Measurements from ENCODE around the gene COL6A1. TPM values are rescaled to one million over a fixed set of nuclear protein-coding genes. Genes with fewer than 3 reads are reported as not detected.

COL6A1 gene
- total RNA-seq, 1 experiment from 2014 or later, result 393 TPM

- DNase-seq (ENCODE audit: low spot score), result no peak
Measured at GRCh38 chr21:45965084-45965809, 16.3 kb upstream of the COL6A1 start.

GRCh38 chr21:45966791-45967394 is 14.7 kb upstream of the COL6A1 start:
- no peak for DNase-seq (ENCODE audit: low spot score)

DNA sequence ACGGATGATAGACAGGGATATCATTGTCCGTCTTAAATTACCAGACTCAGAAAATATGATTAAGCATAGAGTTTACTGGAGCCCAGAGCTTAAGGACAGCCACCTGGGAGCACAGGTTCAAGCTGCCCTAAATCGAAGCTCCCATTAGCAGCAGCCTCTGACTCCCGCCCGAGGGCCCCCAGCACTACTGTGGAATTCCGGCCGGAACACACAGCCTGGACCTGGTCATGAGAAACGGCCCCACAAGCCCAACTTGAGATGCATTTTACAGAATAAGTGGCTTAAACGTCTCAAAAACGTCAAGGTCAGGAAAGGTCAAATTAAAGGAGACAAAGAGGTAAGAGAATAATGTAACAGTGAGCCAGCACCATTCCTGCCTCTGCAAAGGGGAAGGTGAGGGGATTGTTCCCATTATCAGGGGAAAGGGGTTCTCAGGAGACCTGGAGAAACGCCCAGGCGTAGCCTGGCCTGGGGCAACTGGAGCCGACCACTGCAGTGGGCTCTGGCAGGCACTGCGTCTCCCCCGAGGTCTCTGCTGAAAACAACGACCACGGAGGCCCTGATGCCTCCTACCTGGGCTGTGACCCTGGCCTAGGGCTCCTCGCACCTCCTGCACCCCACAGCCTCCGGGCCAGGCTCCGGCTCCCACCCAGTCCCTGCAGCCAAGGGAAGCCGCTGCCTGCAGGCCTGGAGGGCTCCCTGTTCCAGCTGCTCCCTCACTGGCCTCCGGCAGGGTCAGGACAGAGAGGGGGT is 11.5 kb upstream of the COL6A1 start:
- DNase-seq (ENCODE audit: low spot score), result no peak

- no peak for DNase-seq (ENCODE audit: low spot score)
Measured at GRCh38 chr21:45970674-45971615, 10.6 kb upstream of the COL6A1 start.

- peak; percentile 35 for DNase-seq (ENCODE audit: low spot score)
Measured at GRCh38 chr21:45971616-45972352, 9.8 kb upstream of the COL6A1 start.

GRCh38 chr21:45972353-45972715 is 9.2 kb upstream of the COL6A1 start:
- no peak for DNase-seq (ENCODE audit: low spot score)

DNA sequence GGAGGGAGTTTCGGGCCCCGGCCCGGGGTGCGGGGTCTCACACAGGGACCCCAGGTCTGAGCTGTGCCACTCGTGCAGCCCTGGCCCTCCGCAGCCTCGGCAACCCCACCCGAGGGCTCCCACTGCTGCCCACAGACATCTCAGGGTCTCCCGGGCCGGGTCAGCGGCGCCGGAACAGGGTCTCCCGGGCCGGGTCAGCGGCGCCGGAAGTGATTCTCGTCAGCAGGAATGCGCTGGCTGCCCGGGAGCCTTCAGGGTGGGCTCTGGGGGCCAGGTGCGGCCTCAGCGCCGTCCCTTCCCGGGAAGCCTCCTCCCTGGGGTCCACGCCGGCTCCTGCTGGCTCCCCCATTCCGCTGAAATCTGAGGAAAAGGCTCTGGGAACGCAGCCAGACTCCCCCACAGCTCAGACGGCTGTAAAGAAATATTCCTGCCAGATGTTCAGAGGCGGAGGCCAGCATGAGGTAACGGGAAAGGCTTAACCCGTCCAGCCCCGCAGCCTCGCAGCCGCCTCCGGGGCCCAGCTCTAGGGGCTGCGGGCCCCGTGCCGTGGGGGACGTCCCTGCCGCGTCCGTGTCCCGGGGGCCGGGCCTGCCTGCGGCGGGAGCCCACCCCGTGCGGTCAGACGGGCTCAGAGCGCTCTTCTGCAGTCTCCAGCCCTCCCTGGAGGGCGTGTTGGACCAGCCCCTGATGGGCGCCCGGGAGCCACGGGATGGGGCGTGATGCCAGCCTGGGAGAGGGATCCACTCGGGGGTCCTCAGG is 8.7 kb upstream of the COL6A1 start:
- DNase-seq (ENCODE audit: low spot score), result peak; percentile 61

- peak; percentile 79 for DNase-seq (ENCODE audit: low spot score)
Measured at GRCh38 chr21:45973475-45974072, 8.0 kb upstream of the COL6A1 start.

- DNase-seq (ENCODE audit: low spot score), result peak; percentile 89
Measured at GRCh38 chr21:45974073-45975019, 7.2 kb upstream of the COL6A1 start.

DNA sequence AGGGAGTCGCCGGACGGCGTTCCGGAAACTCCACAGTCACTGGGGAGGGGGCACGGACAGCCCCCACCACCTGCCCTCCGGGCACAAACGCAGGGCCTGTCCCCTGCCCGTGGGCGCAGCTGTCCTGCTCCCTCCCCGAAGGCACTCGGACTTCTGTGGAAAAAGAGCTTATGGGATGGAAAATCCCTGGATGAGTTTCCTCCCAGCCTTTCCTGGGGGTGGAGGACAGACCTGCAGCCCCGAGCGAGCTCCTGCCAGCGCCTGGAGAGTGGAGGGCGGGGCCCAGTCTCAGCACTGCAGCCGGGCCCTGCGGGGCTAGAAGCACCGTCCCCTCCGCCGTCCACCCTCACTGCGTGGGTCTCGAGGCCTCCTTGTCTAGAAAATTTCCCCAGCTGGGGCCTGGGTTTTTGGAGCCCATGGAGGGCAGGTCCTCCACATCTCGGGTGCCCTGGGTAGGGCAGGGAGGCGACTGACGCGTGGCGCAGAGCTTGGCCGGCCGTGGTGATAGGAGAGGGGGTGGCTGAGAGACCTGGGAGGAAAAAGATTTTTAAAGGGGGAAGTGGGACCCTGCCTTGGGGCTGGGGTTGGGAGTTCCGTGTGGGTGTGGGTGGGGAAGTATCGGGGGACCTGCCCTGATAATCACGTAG is 6.4 kb upstream of the COL6A1 start:
- peak; percentile 73 for DNase-seq (ENCODE audit: low spot score)

- DNase-seq (ENCODE audit: low spot score), result peak; percentile 61
Measured at GRCh38 chr21:45975667-45976409, 5.7 kb upstream of the COL6A1 start.

DNA sequence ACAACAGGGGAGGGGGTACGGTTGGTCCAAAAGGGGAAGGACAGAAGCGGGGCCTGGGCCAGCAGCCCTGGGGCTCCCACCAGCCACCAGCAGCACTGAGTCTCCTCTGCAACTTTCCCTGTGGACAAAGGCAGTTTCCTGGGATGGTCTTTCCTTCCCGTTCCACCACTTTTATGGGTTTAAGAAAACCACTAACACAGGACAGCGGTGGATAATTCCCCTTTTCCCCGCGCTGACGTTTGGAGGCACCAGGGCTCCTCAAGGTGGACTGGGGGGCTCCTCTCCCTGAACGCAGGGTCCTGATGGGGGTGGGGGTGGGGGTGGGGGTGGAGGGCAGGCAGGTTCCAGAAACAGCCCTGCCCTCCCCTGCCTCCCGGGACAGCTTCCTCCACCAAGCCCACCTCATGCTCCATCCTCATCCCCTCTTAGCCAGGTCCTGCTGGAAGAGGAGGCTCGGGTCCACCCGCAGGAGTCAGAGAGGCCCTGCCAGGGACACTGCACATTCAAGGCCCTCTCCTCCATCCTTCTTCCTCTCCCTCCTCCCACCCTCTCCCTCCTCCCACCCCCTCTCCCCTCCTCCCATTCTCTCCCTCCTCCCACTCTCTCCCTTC is 4.8 kb upstream of the COL6A1 start:
- no peak for DNase-seq (ENCODE audit: low spot score)

DNA sequence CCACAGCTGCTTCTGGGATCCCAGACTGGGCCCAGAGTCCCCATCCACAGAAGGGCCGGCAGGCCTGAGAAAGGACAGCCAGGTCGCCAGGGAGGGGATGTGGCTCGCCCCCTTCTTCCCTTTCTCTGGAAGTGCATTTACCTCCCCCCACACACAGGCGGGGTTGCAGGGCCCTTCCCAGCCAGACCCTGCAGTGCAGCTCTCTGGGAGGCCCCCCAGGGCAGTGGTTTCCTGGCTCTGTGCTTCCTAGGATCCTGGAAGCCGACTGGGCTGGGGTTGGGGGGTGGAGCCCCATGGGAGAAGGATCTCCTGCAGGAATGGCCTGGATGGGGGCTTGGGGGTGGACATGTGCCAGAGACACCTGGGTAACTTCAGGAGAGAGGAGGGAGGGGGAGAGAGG is 4.2 kb upstream of the COL6A1 start:
- no peak for DNase-seq (ENCODE audit: low spot score)

GRCh38 chr21:45979141-45979631 is 2.4 kb upstream of the COL6A1 start:
- DNase-seq (ENCODE audit: low spot score), result peak; percentile 56

DNA sequence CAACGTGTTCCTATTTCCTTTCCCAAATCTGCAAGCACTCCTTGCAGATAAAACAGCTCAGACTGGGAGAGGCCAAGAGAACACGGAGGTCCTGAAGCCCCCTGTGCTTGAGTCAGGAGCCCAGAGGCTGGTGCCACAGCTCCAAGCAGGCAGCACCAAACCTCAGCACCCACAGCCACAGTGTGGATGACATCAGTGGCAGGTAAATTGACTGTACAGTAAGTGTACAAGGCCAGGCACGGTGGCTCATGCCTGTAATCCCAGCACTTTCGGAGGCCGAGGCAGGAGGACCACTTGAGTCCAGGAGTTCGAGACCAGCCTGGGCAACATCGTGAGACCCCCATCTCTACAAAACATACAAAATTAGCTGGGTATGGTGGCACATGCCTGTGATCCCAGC is 1.9 kb upstream of the COL6A1 start:
- no peak for DNase-seq (ENCODE audit: low spot score)

DNA sequence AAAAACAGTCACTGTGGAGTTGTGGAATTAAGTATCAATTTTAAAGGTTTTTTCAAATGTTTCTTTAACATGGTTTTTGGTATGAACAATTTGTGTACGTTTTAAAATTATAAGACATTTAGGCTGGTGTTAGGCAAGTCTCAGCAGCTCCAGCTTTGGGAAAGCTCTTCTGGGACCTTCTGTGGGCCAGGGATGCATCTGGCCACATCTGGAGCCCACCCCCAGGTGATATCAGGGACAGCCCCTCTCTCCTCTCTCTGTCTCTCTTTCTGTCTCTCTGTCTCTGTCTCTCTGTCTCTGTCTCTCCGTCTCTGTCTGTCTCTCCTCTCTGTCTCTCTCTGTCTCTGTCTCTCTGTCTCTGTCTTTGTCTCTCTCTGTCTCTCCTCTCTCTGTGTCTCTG is 1.3 kb upstream of the COL6A1 start:
- DNase-seq (ENCODE audit: low spot score), result no peak

DNA sequence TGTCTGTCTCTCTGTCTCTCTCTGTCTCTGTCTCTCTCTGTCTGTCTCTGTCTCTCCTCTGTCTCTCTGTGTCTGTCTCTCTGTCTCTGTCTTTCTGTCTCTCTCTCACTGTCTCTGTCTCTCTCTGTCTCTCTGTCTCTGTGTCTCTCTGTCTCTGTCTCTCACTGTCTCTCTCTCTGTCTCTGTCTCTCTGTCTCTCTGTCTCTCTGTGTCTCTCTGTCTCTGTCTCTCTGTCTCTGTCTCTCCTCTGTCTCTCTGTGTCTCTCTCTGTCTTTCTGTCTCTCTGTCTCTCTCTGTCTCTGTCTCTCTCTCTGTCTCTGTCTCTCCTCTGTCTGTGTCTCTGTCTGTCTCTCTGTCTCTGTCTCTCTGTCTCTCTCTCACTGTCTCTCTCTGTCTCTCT is 873 bp upstream of the COL6A1 start:
- no peak for DNase-seq (ENCODE audit: low spot score)

All from A172 (cell line).